Panc1 (cell line): ENCODE measurements around the gene EPX.

Source experiments
- POLR2AphosphoS5 ChIP-seq: IDR thresholded peaks from 2 replicates; pipeline ENCODE4 v1.6.1; 2012; ENCODE audit warnings: mild to moderate bottlenecking, low read depth, low read length, moderate library complexity
- REST ChIP-seq, 2 experiments: IDR thresholded peaks; 2 replicates each; pipeline ENCODE4 v1.6.1; 2011 to 2012; ENCODE audit warnings: low read depth in 2 of 2, control low read depth in 1 of 2, low read length in 1 of 2, mild to moderate bottlenecking in 1 of 2, moderate library complexity in 1 of 2; ENCODE audit not compliant: insufficient read depth in 1 of 2
- TF ChIP-seq, protein P1 (sequence below): fragments of 450-650 bp; IDR thresholded peaks from 2 replicates; pipeline ENCODE4 v1.5.1; 2017; ENCODE audit warnings: mild to moderate bottlenecking

DNA sequence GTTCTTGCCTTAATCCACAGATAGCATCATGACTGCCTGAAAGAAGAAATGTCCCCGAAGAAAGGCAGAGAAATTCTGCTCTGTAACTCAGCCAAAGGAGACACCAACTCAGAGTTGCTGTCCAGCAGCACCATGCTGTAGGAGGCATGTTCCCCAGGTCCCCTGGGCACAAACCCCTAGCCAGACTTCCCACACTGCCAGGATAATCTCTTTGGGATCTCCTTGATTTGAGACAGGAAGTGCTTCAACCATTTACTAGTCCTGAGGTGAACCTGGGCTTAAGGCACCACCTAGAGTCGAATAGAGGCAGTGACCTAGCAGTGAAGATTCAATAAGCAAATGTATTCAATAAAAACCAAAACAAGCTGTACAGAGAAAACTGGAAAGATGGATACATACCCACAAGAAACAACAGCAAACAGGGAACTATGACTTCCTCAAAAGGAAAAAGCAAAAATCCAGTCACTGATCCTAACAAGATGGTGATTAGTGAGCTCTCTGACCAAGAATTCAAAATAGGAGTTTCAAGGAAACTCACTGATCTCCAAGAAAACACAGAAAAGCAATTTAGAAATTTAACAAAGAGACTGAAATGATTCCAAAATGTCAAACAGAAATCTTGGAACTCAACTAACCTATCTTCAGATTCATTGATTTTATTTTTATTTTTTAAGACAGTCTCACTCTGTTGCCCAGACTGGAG lies 20.0 kb upstream of the EPX start:
- TF ChIP-seq, protein P1, sequence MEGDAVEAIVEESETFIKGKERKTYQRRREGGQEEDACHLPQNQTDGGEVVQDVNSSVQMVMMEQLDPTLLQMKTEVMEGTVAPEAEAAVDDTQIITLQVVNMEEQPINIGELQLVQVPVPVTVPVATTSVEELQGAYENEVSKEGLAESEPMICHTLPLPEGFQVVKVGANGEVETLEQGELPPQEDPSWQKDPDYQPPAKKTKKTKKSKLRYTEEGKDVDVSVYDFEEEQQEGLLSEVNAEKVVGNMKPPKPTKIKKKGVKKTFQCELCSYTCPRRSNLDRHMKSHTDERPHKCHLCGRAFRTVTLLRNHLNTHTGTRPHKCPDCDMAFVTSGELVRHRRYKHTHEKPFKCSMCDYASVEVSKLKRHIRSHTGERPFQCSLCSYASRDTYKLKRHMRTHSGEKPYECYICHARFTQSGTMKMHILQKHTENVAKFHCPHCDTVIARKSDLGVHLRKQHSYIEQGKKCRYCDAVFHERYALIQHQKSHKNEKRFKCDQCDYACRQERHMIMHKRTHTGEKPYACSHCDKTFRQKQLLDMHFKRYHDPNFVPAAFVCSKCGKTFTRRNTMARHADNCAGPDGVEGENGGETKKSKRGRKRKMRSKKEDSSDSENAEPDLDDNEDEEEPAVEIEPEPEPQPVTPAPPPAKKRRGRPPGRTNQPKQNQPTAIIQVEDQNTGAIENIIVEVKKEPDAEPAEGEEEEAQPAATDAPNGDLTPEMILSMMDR: peak; percentile 78
- TF ChIP-seq REST (IDR thresholded peaks at IDR 0.05; ENCODE audit: insufficient read depth in 1 of 2, low read depth in 2 of 2, low read length in 1 of 2): peak; percentile 66 to 82; a peak in 3 of 4 replicates
- TF ChIP-seq POLR2AphosphoS5: no peak
